Limb (tissue), 2 donors: Measurements from ENCODE around the gene FREY1.

Source experiments
- DNase-seq, 2 donors: peaks; one replicate each; pipeline ENCODE4 v3.0.0-alpha.2; 2016; ENCODE audit errors: extremely low spot score in 2 of 2

The FREY1 gene

DNA sequence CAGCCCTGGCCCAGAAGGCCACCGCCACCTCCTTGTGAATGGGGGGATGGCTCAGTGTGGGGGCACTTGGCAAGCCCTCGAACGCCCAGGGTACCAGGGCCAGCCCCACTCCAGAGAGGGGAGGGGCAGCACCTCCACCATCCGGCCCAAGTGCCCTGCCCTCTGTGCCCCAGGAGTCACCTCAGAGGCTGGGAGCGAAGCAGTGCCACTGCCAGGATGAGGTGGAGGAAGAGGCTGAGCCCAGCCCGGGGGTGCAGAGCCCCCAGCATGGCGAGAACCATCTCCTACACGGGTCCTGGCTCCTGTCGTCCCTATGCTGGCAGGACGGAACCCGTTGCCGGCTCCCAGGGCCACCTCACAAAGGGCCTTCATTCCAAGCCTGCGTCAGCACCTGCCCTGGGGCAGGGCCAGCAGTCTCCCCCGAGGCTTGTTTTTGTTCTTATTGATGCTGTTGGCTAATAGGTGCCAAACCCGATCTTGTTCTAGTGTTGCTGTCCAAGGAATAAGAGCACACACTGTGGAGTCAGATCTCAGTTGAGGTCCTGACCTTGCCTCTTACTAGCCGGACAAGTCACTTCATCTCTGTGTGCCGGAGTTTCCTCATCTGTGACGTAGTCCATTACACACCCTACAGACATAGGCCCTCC lies at the start of gene FREY1:
TSS of gene FREY1 (minus strand) at position 307 of the 647 bp plus-strand sequence. CDS start at position 281, 26 bp downstream.
- no peak for DNase-seq

DNA sequence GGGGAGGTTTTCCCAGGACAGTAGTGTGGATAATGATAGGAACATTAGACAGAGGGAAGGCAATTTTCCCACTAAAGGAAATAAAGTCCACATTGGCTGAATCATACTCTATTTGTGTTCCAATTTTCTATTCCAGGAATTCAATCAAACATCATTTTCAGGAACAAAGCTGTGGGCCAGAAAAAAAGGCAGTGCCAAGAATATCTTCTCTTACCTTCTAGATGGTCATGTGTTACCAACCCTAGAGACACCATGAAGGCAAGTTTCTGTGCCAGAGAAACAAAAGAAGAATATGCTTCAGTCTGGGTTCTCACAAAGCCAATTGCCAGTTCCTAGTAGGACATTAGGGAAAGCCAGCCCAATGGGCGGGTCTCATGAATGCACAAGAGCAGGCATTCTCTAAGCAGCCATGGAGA lies 42.9 kb upstream of the FREY1 start:
- DNase-seq = no peak

GRCh38 chr11:45948356-45948755 lies 41.3 kb upstream of the FREY1 start:
- DNase-seq = no peak

GRCh38 chr11:45947885-45948284 lies 40.8 kb upstream of the FREY1 start:
- no peak for DNase-seq

DNA sequence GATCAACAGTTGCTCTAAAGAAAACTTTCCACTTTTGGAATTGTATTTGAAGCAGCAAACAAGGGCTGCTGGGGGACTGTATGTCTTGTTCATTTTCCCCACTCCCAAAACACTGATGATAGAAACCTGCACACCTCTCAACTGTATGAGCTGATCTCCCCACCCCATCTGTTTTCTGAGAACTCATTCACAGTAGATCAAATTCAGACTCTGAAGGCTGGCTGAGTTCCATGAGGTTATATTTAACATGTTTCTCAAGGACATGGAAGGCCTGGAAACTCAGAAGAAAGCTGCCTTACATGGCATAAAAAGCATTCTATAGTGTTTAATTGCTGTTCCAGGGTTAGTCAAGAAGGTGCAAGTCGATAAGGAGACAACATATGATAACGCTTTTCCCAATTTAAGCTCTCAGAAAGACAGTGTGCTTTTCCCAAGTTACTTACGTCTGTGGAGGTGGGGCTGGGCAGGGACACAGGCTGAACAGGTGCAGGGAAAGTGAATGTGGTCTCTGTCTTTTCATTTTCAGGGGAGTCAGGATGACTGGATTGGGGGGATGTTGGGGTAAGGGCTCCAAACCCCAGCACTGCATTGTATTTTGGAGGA lies 38.4 kb upstream of the FREY1 start:
- no peak for DNase-seq

- no peak for DNase-seq
These were observed 35.3 kb upstream of the FREY1 start for GRCh38 chr11:45942381-45942780.

DNA sequence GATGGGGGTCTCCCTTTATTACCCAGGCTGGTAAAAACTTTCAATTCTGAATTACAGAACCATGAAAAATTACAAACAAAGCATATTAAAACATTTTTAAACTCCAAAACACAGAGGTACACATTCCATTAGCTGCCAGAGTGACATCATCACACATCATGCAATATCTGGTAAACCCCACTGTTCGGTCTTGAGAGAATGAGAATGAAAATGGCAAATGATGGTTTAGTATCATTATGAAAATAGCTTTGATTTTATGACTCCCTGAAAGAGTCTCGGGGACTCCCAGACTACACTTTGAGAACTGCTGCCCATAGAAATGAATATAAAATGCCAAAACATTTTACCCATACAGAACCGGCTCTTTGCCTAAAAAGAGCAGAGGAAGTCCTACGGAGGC lies 34.2 kb upstream of the FREY1 start:
- DNase-seq = no peak

- DNase-seq = no peak
These were observed 32.8 kb upstream of the FREY1 start for GRCh38 chr11:45939836-45940235.

DNA sequence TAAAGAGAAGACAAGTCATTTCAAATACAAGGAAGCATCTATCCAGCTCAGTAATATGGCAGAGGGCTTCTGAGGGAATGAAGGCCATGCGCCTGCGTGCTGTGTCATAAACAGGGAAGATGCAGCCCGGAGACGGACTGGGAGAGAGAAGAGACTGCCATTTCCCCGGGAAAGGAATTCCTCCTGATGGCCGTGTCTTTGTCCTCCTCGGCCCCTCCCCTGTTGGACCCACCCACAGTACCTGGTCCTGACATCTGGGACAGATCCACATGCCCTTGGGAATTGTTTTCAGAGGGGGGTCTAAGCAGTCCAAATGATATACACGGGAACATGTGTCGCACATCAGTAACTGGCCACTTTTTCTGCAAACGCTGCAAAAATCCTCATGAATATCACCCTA lies 30.8 kb upstream of the FREY1 start:
- no peak for DNase-seq

DNA sequence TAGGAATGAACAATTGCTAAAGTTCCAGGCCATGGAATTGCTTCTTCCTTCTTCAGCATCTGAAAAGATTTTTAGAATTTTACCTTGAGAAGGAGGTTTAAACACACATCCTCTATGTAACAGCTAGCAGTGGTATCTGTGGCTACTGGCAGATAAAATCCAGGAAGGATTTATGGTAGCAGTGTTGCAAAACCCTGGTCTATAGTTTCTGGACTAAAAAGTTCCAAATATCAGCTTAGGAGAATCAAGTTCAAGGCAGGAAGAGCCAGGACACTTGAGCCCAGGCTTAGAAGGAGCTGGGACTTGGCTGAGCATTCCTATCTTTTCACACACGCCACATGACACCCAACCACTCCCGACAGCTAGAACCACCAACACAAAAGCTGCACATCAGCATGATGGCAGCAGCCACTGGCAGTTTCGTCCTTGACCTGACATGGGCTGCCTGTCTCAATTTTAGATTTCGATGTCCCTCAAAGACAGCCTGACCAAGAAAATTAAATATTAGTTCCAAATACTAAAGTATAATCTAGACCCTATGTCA lies 29.5 kb upstream of the FREY1 start:
- DNase-seq = no peak

GRCh38 chr11:45935349-45936064 lies 28.4 kb upstream of the FREY1 start:
- DNase-seq = no peak

- DNase-seq = no peak
These were observed 27.7 kb upstream of the FREY1 start for GRCh38 chr11:45934580-45935318.

DNA sequence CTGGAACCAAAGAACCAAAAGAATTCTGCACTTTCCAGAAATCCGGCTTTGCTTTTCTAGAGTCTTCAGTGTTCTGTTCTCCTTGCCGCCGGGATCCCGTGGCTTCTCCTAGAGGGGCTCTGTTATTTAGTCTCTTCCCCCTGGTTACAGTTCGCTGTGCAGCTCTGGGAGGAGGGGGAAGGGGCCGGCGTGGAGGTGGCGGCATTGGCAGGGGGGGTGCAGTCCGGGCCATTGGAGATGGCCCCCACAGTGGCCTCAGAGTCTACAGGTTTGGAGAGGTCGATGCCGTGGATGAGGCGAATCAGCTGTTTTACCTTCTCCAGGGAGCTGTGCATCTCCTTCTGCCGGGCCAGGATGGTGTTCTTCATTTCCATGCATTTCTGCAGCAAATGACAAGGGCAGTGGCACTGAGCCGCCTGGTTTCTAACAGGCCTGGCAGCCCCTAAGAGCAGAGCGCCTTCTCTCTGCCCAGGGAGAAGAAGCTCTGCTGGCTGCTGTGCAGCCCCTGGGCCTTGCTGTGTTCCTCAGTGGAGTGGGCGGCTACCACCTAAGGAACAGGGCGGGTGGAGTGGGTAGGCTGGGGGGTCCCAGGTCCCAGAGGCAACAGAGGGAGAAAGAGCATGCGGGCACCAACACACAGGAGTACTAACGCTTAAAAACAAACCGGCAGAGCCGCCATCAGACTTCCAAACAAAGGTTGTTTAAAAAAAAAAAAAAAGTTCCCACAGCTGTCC lies 26.9 kb upstream of the FREY1 start:
- no peak for DNase-seq

- DNase-seq = no peak
These were observed 26.2 kb upstream of the FREY1 start for GRCh38 chr11:45933131-45933831.

- no peak for DNase-seq
These were observed 25.1 kb upstream of the FREY1 start for GRCh38 chr11:45932217-45932616.

GRCh38 chr11:45931739-45932138 lies 24.7 kb upstream of the FREY1 start:
- DNase-seq = no peak

DNA sequence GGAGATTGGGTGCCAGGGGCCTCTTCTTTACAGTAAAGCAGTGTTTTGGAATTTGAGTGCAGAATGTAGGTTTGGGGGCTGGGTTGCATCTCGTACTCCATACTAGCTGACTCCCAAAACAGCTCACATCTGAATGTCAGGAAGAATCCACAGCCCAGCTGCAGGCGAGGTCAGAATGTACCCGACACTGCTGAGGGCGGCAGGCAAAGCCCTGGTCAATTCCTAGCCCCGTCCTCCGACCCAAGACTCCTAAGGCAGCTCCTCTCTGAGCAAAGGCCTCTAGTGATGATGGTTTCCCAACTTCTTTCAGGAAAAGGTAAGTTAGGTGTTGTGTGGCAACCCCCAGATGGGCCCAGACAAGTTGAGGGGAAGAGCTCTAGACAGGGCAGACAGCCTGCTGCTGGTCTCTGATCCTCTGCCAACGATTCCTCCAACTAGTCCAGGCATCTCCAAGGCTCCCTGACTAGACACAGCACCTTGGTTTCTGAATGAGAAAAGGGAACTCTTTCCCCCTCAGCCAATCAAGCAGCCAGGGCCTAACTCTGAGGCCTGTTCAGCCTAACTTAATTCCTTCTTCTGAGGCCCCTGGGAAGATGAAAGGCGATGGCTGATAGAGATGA lies 24.0 kb upstream of the FREY1 start:
- DNase-seq = no peak

DNA sequence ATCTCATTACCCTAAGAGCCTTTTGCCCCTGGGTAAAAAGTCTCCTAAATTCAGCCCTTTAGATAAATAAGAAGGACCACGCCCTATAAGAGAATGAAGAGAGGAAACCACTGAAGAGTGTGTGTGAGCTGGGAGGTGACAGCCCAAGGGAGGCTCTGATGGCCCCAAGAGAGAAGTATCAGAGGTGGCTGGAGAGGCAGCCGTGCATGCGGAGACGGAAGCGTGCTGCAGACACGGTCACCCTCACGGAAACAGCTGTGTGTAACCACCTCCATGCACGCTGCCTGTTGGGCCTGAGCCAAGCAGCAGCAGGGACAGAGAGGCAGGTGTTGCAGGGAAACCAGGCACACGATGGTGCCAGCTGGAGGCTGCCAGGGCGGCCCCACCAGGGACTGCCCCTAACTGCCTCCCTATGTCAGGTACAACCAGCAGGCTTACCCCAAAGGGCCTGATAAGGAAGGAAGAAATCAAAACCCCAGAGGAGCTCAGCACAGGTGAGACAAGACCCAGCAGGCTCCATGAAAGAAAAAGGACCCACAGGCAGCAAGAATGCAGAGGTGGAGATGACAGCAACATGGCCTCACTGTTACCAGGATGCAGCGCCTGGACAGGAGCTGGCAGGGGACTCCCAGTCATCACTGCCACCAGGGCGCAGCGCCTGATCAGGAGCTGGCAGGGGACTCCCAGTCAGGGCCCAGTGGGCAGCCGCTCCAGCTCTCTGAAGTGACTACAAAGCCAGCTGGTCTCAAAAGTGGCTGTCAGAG lies 23.1 kb upstream of the FREY1 start:
- DNase-seq = peak in 1 of 2 donors; percentile 32

- no peak for DNase-seq
These were observed 22.5 kb upstream of the FREY1 start for GRCh38 chr11:45929486-45930030.
